ENCODE results near the gene PGP.
"Not testable (repeated sequence)": the region's sequence is repeated elsewhere in the genome, so short reads cannot be mapped to it uniquely, and the experiment has no call there.

The PGP gene, protein sequence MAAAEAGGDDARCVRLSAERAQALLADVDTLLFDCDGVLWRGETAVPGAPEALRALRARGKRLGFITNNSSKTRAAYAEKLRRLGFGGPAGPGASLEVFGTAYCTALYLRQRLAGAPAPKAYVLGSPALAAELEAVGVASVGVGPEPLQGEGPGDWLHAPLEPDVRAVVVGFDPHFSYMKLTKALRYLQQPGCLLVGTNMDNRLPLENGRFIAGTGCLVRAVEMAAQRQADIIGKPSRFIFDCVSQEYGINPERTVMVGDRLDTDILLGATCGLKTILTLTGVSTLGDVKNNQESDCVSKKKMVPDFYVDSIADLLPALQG

DNA sequence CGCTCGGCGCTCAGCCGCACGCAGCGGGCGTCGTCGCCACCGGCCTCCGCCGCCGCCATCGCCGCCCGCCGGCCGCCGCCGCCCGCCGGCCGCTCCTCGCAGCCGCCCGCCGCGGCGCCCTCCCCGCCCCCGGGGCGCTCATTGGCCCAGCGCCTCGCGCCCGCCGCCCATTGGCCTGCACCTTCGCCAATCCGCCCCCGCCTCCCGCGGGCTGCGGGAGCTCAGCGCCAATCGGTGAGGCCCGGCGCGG, at the start of gene PGP:
TSS of gene PGP (minus strand) at position 122 of the 250 bp plus-strand sequence. CDS start at position 59, 63 bp downstream.
- no peak for DNase-seq

DNA sequence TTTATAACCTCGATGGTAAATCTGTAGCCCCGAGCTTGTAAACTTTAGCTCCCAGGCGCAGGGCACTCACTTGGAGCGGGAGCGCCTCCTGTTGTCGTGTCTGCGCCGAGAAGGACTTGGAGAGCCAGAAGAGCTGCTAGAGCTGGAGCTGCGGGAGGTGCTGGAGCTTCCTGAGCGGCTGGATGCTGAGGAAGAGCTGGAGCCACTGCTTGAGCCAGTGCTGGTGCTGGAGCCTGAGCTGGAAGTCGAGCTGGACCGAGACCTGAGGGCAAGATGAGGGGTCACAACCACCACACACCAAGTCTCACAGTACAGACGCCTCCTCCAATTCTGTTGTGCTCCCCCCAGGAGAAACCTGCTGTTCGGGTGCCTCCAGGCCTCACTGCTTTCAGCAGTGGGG, 48.4 kb upstream of the PGP start:
- DNase-seq, result not testable (repeated sequence)

DNA sequence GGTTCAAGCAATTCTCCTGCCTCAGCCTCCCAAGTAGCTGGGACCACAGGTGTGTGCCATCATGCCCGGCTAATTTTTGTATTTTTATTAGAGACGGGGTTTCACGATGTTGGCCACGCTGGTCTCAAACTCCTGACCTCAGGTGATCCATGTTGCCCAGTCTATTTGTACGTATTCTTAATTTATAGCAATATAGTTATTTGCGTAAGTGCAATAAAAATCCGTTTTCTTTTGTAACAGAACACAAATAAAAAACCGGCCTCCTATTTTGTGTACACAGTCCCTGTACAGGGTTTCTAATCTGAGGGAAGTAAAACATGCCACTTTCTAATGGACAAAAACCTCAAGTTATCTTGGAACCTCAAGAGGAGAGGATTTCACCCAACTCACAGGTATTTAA, 45.6 kb upstream of the PGP start:
- no peak for DNase-seq

DNA sequence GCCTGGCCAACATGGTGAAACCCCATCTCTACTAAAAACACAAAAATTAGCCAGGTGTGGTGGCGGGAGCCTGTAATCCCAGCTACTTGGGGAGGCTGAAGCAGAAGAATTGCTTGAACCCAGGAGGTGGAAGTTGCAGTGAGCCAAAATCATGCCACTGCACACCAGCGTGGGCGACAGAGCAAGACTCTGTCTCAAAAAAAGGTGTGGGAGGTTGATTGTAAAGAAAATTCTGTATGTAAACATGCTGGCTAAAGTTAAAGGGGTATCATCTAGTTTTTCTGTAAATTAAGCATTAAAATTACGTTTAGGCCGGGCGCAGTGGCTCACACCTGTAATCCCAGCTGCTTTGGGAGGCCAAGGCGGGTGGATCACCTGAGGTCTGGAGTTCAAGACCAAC, 43.9 kb upstream of the PGP start:
- not testable (repeated sequence) for DNase-seq

DNA sequence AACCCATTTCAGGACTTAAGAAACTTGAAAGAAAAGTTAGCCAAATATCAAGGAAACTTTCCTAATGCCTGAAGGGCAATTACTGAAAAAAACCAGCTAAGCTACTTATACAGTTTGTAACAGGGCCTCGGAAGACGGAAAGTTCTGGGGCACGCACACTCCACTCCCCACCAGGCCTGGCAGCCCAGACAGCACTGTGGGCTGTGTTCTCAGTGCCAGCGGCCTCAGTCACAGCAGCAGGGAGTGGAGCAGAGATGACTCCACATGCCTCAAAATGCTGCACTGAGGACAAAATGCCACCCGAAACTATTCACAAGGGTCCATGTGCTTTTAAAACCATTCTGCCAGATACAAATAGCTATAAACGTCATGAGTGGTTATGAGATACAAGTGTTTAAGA, 43.1 kb upstream of the PGP start:
- DNase-seq, result no peak

DNA sequence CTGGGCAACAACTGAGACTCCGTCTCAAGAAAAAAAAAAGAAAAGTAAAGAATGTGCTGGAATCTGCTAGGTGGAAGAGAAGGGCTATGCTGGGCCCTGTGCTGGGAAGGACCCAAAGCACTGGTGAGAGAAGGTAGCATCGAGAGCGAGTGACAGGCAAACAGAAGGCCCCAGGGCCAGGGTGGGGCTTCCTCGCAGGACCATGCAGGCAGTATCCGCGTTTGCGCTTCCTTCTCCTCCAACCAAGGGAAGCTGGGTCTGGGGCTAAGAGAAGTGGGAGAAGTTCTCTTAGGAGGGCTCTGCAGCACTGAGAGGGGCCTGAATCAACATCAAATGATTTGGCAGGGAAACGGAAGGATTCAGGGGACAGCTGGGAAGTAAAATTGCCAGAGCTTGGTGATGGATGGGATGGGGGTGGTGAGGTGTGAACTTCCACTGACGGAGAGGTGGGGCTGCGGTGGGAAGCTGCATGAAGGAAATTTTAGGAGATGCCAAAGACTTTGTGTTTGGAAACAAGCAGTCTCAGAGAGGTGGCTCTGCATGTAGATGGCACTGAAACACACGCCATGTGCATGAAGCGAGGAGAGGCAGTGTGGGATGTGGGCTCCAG, 42.0 kb upstream of the PGP start:
- no peak for DNase-seq

DNA sequence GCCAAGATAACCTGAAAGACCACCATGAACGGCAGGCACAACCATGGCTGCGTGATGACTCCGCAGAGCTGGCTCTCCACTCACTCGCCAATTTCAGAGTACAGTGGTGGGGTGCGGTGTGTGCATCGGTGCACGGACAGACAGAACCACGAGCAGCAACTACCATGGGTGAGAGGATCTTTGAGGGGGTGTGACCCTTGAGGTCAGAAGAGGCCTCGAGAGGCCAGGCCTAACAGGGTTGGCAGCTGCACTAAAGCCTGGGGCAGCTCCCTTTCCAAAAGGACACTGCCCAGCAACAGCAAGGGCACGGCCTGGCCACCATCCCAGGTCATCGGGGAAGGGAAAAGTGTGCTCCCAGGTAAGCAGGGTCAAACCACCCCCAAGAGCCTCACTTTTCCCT, 38.7 kb upstream of the PGP start:
- DNase-seq, result no peak

DNA sequence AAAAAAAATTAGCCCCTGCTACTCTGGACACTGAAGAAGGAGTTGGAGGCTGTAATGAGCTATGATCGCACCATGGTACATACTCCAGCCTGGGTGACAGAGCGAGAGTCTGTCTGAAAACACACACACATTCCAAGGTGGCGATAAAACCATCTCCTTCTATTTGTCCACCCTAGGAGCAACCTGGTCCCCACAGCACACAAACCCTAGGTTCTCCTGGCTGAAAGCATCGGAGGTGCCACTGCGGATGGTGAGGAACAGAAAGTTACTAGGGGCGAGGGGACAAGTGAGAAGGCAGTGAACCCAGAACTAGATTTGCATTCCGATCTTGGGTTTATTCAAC, 38.1 kb upstream of the PGP start:
- DNase-seq, result no peak

DNA sequence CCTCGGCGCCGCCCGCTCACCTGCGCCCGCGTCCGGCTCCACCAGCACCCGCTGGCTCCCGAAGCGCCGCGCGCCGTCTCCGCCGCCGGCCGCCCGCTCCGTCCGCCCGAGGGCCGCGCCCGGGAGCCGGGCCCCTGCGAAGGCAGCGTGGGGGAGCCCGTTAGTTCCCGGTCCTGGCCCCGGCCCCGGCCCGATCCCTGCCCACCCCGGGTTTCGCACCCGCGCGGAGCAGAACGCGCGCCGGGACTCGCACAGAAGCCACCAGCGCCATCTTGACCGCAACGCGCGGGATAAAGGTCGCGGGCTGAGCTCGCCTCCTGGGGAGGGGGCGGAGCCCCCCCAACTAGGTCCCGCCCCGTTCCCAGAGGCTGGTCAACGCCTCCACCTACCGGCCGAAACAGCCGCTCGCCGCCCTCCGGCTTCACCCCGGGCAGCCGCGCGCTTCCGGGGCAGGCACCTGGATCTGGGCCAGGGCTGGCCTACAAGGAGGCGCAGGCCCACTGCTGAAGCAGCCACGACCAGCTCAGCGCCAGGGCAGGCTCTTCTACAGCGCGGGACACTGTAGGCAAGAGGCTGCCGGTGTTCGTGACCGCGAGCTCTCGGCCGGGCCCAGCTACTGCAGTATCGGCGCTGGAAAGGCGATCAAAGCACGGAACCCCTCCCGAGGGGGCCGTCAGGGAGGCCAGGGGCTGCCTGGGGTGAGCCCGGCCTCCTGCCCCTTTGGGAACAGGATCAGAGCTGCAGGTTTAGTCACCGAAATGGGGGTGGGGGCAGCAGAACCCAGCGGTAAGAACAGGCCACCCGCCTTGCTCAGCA, 36.9 kb upstream of the PGP start, which contains the start of gene ECI1:
TSS of gene ECI1 (minus strand) at position 292 of the 816 bp plus-strand sequence. CDS start at position 271, 21 bp downstream.
- DNase-seq, result peak; percentile 95

DNA sequence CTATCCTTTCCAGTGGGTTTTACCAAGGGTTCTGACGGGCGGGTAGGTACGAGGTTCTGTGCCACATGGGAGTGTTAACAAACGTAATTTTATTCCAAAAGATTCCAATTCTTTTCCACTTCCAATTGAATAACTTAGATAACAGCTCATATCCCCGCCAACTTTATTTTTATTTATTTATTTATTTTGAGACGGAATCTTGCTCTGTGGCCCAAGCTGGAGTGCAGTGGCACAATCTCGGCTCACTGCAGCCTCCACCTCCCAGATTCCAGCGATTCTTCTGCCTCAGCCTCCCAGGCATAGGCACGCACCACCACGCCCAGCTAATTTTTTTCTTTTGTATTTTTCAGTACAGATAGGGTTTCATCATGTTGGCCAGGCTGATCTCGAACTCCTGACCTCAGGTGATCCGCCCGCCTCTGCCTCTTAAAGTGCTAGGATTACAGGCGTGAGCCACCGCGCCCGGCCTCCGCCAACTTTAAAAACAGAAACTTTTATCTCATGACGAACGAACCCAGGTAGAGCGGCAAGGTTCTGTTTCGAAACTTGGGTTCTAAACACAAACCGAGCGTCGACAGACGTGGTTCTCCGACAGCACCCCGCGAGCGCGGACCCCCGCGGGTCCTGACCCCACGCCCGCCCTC, 36.1 kb upstream of the PGP start:
- no peak for DNase-seq

DNA sequence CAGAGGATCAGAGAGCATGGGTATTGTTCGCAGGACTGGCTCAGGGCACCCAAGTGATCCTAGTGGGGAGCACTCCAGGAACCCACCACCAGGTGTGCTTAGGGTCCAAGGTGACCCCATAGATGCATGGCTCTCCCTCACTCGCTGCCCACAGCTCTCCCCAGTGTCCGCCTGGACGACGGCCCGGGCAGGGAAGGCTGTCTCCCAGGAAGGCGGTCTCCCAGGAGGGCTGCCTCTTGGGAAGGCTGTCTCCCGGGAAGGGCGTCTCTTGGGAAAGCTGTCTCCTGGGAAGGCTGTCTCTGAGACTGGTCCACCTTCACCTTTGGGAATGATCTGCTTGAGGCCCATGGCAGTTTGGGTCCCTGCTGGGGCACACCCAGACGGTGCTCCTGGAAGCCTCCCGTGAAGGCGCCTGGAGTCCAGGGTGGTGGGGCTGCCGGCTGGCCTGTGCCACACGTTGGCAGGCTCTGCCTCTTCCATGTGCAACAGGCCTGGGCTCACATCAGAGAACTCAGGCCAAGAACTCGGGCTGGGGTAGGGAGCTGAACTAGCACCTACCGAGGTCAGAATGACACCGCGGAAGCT, 31.8 kb upstream of the PGP start:
- DNase-seq, result no peak

DNA sequence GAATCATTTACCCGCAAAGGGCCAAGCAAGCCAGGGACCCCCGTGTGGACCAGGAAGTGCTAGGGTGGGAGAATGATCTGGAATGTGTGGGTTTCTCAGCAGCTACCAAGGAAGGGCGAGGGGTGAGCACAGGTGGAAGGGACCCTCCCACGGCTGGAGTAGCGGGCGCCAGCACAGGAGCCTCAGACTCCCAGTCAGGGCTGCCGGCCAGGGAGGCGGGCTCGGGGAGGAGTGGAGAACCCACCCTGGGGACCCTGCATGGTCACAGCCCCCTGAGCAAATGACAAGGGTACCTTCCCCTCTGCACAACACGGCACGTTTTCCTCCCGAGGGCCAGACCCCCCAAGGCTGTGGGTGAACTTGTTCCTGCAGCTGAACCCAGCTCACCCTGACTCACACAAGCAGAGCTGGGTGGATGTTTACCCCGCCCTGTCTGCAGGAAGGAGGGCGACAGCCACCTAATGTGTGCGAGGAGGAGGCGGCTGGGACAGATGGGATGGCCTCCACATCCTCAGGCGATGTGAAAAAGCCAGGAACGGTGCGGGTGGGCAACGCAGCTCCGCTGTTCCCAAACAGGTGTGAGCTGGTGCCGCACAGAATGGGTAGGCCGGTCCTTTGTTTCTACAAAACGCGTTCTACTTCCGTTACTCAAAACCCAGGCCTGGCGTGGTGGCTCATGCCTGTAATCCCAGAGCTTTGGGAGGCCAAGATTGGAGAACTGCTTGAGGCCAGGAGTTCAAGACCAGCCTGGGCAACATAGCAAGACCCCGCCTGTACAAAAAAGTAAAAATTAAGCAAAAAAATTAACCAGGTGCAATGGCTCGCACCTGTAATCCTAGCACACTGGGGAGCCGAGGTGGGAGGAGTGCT, 30.5 kb upstream of the PGP start:
- no peak for DNase-seq

DNA sequence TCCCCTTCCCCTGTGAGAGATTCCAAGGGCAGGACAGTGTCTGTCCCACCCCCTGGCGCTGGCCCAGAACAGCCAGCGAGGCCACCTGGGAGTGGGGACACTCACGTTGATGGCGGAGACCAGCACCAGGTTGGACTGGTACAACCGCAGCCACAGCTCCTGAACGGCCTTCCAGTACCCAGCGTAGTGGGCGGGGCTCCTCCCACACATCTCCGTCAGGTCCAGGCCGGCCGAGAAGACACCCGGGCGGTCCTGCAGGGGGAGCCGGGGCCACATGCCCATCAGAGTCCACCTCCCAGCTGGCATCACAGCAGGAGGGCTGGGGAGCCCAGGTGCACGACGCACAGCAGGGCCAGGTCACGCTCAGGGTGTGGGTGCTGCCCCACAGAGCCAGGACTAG, 29.7 kb upstream of the PGP start:
- DNase-seq, result no peak

DNA sequence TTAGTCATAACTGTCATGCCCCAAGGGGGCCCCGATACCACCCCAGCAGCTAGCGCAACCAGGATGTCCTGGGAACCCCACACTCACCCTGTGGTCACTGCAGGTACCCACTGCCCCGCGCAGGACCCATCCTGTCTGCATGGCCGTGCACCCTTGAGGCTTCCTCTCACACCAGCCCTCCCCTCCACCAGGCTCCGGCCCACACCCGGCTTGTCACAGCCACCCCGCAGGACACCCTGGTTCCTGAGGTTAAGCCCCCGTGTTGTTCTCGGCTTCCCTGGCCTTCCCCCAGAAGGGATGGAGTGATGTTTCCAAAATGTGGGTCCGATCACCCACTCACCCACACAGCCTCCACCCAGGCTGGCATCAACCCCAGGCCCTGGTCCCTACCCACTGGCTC, 29.1 kb upstream of the PGP start:
- DNase-seq, result no peak

DNA sequence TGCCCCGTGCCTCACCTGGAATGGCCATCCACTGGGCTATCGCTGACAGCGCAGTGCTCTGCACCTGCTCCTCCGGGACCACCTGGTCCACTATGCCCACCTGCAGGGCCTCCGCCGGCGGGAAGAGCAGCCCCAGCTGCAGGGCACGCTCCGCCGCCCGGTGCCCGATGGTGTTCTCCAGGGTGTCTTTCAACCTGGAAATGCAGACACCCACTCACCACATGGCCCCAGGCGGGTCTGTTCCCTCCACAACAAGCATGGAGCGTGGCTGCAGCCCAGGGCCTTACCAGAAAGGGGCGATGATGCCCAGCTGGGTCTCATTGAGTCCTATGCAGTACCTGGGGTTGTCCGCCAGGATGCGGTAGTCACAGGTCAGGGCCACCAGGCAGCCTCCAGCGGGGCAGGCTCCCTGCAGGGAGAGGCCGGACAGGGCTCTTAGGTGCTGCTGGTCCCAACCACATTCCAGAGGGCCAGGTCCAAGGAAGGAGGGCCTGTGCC, 28.4 kb upstream of the PGP start:
- DNase-seq, result no peak

DNA sequence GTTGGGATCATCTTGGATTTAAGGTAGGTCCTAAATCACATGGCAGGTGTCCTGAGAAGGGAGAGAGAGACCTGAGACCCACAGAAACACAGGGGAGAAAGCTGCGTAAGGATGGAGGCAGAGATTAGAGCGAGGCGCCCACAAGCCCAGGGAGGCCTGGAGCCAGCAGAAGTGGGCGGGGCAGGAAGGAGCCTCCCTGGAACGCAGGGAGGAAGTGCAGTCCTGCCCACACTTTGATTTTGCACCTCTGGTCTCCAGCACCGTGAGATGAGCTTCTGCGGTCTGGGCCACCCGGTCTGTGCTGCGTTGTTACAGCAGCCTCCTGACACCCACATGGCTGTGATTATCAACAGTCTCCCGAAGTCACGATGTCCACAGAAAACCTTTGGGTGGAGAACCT, 28.0 kb upstream of the PGP start:
- no peak for DNase-seq

DNA sequence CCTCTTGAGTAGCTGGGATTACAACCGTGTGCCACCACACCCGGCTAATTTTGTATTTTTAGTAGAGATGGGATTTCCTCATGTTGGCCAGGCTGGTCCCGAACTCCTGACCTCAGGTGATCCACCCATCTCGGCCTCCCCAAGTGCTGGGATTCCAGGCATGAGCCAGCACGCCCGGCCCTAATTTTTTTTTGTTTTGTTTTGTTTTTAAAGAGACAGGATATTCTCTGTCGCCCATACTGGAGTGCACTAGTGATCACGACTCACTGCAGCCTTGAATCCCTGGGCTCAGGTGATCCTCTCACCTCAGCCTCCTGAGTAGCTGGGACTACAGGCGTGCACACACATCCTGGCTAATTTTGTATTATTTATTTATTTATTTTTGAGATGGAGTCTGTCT, 25.7 kb upstream of the PGP start:
- DNase-seq, result not testable (repeated sequence)

DNA sequence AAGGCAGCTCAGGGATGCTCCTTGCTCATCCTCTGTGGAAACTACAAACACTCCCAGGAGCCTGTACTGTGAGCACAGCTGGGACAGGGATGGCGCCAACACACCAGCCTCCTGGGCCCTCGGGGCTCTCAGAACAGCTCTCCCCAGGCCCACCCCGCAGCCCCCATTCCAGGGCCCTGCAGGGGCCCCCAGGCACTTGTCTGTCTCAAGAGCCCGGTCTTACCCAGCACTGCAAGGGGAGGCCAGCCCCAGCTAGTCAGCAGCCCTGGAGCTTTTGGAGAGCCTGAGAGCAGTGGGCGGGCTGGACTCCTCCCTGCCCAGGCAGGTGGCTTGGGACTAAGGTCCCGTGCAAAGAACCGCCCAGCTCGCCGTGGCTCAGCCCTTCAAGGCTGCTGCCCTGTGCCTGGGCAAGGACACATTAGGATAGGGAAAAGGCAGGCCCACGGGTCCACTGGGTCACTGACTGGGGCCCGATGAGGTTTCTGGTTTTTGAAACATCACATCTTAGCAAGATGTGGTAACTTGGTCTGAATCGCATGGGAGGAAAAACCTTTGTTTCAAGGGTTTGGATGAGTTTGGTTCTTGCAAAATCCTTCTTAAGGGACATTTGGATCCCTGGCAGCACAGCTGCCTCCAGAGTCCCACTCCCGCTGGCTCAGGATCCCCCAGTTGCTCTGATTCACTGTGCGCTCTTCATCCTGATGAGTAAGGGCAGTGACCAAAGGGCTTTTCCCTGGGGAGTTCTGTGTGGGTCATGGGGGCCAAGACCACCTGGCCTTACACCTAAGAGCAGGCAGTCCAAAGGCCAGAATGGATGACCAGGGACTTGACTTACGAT, 24.4 kb upstream of the PGP start:
- DNase-seq, result no peak

DNA sequence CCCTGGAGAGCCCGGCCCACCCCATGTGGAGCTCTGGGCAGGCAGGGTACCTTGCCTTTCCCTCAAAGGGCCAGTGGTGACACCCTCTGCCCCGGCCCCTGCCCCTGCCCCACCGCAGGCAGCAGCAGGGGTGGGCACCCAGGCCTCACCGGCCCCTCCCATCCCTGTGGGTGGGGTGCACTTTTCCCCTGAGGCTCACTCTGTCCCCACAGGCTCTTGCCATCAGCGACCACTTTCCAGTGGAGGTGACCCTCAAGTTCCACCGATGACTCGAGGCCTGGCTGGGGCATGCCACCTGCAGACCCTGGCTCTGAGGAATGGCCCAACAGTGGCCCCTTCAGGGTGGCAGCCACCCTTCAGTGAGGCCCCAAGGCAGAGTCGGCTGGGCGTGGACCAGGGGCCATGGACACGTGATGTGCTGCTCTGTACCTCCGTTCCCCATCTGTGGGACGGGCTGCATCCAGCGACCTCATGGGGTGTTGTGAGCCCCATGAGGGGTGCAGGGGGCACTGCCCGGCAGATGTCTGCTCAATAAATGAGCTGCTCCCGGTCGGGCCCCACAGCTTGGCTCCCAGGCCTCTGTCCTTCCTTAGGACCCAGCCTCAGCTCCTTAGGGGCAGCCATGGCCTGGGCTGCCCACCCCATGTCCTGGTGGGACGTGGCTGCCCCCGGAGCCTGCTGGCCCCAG, 23.7 kb upstream of the PGP start:
- no peak for DNase-seq

DNA sequence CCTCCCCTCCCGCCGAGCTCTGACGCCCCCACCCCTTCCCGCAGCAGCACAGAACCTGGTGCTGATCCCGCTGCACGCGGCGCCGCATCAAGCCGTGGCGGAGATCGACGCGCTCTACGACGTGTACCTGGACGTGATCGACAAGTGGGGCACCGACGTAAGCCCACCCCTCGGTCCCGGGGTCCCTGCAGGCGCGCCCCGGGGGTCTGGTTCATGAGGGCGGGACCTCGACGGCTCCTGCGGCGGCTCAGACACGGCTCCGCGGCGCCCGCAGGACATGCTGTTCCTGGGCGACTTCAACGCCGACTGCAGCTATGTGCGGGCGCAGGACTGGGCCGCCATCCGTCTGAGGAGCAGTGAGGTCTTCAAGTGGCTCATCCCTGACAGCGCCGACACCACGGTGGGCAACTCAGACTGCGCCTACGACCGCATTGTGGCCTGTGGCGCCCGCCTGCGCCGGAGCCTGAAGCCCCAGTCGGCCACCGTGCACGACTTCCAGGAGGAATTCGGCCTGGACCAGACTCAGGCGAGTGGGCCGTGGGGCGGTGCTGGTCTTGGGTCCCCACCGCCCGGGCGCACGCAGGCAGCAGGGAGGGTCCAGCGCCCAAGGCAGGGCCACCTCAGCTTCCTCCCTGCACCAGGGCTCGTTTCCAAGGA, 23.0 kb upstream of the PGP start:
- peak; percentile 35 for DNase-seq

Measured in eye (tissue), 1 donor.